Breast epithelium (tissue), 3 donors: ENCODE measurements around the gene ZNF565.

ENCODE experiments used
- CTCF ChIP-seq, 3 donors: fragments of 450-650 bp; IDR thresholded peaks; one replicate each; pipeline ENCODE4 v1.5.1; 2016 to 2017; ENCODE audit warnings: antibody characterized with exemption in 3 of 3, mild to moderate bottlenecking in 3 of 3, moderate library complexity in 3 of 3
- POLR2A ChIP-seq: fragments of 450-650 bp; IDR thresholded peaks from one replicate; pipeline ENCODE4 v1.6.1; 2016; ENCODE audit warnings: antibody characterized with exemption, mild to moderate bottlenecking, moderate library complexity
- POLR2AphosphoS5 ChIP-seq, 3 donors: sonication (generic); formaldehyde crosslinking; IDR thresholded peaks; one replicate each; pipeline ENCODE4 v1.6.1; 2017; ENCODE audit warnings: antibody characterized with exemption in 3 of 3

- TF ChIP-seq CTCF (IDR thresholded peaks at IDR 0.05) (no peak), POLR2A (no peak), POLR2AphosphoS5 (IDR thresholded peaks at IDR 0.05) (no peak)
Observed at GRCh38 chr19:36225219-36225892, 10.9 kb upstream of the ZNF565 start.
